HG02759 (cell line): ENCODE results near the gene FBXO3.
A peak's percentile ranks its signal among the peaks of the same experiment; 100 is the strongest.

Experiments used
- ATAC-seq: cut with Tn5 transposase; IDR thresholded peaks from one replicate; pipeline ENCODE4 v1.9.1; 2021; ENCODE audit warnings: mild to moderate bottlenecking, moderate library complexity; ENCODE audit not compliant: unreplicated experiment

Gene FBXO3

GRCh38 chr11:33703788-33704187 is 70.5 kb downstream of the FBXO3 start:
- ATAC-seq: no peak

- ATAC-seq: no peak
These were observed 71.1 kb downstream of the FBXO3 start for GRCh38 chr11:33703234-33703633.

- no peak for ATAC-seq
These were observed 72.8 kb downstream of the FBXO3 start for GRCh38 chr11:33701302-33702230.

GRCh38 chr11:33700502-33701271 is 73.6 kb downstream of the FBXO3 start, which contains the start of gene C11orf91:
Gene C11orf91, minus strand, starts transcription at chr11:33700826. Its CDS starts 86 bp downstream, at chr11:33700740.
- peak; percentile 89 for ATAC-seq

DNA sequence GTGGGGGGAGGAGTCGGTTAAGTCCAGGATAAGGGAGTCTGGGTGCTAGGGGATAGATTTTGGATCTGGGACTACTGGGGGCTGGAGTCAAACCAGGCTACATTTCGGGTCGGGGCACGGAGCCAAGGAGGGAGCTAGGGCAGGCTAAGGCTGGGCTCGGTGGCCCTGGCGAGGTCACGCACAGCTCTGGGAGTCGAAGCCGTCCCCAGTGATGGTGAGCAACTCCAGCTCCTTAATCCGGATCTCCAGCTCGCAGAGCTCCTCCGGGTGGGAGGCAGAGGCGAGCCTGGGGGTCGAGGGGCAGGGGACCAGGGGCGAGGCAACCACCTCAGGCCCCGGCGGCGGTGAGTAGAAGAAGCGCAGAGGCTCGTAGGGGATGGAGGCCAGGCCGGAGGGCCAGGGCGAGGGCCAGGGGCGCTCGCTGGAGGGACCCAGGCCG is 74.2 kb downstream of the FBXO3 start:
- no peak for ATAC-seq

DNA sequence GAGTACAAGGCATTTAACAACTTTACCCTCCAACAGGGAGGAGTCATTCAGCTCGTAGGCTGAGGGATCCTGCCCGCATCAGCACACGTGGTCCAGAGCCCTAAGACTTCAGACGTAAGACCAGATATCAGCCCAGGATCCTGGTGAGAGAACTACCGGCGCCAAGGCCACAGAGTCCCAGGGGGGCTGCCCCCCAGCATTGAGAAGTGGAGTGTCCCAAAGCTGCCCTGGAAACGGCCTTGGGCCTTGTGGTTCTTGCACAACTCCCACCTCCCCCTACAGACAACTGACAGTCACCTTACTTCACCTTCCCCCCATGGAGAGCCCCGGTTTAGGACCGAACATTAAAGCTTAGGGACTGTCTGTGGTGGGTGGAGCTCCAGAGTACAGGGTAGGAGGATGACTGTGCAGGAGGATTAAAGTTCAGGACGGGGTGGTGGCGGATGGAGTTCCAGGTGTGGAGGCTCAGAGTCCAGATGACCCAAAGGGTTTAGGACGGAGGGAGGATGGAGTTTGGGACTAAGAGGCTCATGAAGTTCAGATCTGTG is 74.7 kb downstream of the FBXO3 start:
- ATAC-seq: no peak

GRCh38 chr11:33698921-33699320 is 75.4 kb downstream of the FBXO3 start:
- ATAC-seq: no peak

DNA sequence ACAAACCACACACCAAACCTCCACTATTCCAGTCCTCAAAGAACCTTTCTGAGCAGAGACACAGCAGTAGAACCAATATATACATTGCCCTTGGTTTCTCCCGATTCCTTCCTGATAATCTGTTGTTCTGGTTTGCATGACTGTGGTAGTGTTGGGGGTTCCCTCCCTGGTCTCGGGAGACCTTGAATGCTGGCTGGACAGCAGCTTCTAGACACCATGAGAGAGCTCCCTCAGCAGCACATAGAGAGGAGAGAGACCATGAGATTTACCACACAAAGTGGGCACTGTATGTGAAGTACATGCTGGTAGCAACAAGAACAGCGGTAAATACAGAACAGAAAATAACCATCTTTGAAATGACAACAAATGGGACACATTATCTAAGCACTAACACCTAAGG is 76.3 kb downstream of the FBXO3 start:
- no peak for ATAC-seq

GRCh38 chr11:33696931-33697638 is 77.2 kb downstream of the FBXO3 start:
- ATAC-seq: no peak

DNA sequence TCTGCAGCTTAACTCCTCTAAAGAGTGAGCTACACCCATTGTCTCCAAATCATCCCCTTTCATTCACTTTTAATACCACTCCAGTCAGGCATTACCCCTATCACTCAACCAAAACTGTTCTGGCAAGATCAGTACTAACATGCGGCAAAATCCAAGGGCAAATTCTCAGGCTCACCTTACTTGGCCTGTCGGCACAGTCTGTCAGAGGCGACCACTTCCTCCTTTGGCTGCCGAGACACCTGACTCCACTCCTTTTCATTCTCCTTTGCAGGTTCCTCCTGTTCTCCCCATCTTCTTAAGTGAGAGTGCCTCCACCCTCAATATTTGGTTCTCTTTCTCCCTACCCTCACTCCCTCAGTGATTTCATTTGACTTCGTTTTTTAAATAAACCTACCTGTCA is 77.9 kb downstream of the FBXO3 start:
- no peak for ATAC-seq

- ATAC-seq: no peak
These were observed 79.2 kb downstream of the FBXO3 start for GRCh38 chr11:33695051-33695566.

GRCh38 chr11:33694346-33695050 is 79.8 kb downstream of the FBXO3 start:
- ATAC-seq: no peak

- no peak for ATAC-seq
These were observed 81.8 kb downstream of the FBXO3 start for GRCh38 chr11:33692541-33692940.

DNA sequence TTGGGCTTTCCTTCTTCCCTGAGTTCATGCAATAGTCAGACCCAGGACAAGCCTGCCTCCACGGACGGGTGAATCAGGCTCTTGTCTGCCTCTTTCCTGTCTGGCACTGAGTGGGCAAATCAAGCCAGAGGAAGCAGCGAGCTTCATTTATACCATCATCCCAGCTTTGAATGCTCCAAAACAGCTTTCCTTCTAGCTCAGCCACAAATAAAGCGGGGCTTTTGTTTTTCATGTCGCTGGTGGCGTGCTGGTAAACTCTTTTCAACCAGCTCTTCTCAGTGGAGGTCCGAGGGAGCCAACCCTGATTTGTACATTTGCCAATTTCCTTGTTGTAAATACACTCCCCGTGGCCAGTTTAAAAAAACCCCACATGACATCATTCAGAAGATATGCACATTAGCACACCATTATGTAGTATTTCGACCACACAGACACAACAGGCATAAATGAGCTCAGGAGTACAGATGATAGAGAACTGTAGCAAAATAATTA is 82.3 kb downstream of the FBXO3 start:
- no peak for ATAC-seq

- no peak for ATAC-seq
These were observed 83.1 kb downstream of the FBXO3 start for GRCh38 chr11:33691066-33691864.
